Measurements from ENCODE around the gene FAM163B. TPM values are rescaled to one million over a fixed set of nuclear protein-coding genes. Genes with fewer than 3 reads are reported as not detected.
"Not testable (repeated sequence)": the region's sequence is repeated elsewhere in the genome, so short reads cannot be mapped to it uniquely, and the experiment has no call there.

FAM163B gene
- total RNA-seq, 2 donors from 2014 or later: not detected

DNA sequence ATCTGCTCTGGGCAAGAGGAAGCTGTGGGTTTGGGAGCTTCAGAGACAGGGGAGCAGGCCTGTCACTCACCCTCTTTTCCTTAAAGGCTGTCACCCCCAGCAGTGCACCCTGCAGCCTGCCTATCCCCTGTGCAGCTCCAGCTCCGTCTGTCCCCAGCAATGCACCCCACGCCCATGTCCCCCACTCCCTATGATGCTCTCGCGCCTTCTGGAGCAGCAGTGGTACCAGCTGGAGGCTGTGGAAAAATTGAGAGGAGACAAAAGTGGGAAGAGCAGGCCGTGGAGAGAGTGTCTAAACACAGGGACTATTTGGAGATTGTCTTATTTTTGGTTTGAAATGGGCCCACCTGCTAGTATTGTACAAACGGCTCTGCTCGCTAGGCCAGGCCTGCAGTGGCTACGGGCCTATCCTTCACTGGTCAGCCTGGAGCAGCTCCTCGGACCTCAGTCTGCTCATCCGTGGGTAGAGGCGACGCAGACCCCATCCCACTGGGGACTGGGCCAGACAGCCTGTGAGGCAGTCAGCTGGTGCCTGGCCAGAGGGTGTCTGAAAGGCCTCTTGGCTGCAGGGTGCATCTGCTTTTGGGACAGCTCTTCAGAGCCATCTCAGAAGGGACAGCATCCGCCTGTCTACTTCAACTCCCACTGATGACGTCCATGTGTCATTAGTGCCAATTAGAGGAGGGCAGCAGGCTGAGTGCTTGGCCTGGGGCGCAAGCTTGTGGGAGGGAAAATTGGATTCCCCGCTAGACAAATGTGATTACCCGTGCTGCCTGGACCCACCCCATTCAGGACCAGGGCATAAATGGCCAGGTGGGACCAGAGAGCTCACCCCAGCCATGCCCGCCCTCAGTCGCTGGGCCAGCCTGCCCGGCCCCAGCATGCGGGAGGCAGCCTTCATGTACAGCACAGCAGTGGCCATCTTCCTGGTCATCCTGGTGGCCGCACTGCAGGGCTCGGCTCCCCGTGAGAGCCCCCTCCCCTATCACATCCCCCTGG is 26.6 kb upstream of the FAM163B start, which contains the start of gene DBH:
DBH (plus strand) TSS at position 831 of the 999 bp plus-strand sequence; CDS start at position 840, 9 bp downstream.
- ATAC-seq (replicated peaks in 1 of 2): no peak
- Mint-ChIP-seq H3K36me3 (ENCODE audit: insufficient read depth in 2 of 2) (no peaks in the 10 kb centered on the region), H3K27ac (no peak within 1 kb of the TSS)

DNA sequence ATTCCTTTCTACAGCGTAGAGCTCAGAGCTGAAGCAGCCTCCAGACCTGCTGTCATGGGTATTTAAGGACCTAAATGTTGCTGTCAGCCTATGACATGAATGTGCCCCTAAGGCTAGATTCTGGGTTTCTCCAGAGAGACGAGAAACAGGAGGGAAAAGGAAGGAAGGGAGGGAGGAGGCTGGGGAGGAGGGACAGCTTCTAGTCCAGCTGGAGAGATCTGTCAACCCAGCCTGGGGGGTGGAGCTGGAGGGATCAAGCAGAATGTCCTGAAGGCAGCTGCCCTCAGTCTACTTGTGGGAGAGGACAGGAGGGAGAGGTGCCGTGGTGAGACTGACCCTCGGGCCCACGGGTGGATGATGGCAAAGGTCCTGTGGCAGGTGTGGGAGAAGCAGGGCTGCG is 25.9 kb upstream of the FAM163B start:
- H3K27ac Mint-ChIP-seq: no peak overlapping the region
- H3K27me3 Mint-ChIP-seq (ENCODE audit: low read depth): no peaks in the 10 kb centered on the region
- H3K9me3 Mint-ChIP-seq: no peaks in the 10 kb centered on the region
- no peaks in the 10 kb centered on the region for H3K36me3 Mint-ChIP-seq (ENCODE audit: insufficient read depth in 2 of 2)
- no peak overlapping the region for H3K4me3 Mint-ChIP-seq
- DNase-seq: no peak
- H3K4me1 Mint-ChIP-seq (ENCODE audit: low read depth): no peaks in the 10 kb centered on the region
- ATAC-seq (replicated peaks in 1 of 2): no peak

More for the DNA sequence above, 26.6 kb upstream of the FAM163B start, which contains the start of gene DBH:
- Mint-ChIP-seq H3K4me1 (ENCODE audit: low read depth) (no peaks in the 10 kb centered on the region), H3K9me3 (no peaks in the 10 kb centered on the region), H3K4me3 (no peak within 1 kb of the TSS), H3K27me3 (ENCODE audit: low read depth) (no peaks in the 10 kb centered on the region)
- no peak for DNase-seq

DNA sequence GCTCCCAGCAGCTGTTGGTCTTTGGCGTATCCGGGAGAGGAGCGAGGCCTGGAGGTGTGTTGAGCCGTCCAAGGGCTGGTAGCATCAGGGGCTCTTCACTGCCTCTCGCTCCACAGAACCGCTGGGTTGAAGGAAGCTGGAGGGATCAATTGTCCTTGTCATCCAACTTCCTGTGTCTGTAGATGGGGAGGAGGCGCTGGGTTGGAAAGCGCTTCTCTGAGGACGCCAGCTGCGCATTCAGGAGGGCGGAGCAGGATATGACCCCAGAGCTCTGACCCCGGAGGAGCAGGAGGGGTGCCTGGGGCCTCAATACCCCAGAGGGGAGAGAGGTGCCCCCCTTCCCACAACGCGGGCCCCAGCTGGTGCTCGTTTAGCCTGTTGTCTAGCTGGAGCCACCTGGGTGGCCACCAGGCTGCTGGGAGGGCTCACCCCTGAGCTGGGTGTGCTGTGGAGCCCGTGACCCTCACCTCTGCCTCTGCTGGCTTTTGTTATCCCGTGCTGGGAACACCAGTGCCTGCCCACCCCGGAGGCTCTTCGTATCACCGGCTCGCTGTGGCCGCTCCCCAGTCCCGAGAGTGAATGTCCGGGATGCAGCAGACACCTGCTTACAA is 25.0 kb upstream of the FAM163B start:
- Mint-ChIP-seq H3K36me3 (ENCODE audit: insufficient read depth in 2 of 2) (no peaks in the 10 kb centered on the region), H3K4me1 (ENCODE audit: low read depth) (no peaks in the 10 kb centered on the region), H3K27ac (no peak overlapping the region), H3K4me3 (no peak overlapping the region), H3K27me3 (ENCODE audit: low read depth) (no peaks in the 10 kb centered on the region), H3K9me3 (no peaks in the 10 kb centered on the region)
- DNase-seq: no peak
- no peak for ATAC-seq (replicated peaks in 1 of 2)

DNA sequence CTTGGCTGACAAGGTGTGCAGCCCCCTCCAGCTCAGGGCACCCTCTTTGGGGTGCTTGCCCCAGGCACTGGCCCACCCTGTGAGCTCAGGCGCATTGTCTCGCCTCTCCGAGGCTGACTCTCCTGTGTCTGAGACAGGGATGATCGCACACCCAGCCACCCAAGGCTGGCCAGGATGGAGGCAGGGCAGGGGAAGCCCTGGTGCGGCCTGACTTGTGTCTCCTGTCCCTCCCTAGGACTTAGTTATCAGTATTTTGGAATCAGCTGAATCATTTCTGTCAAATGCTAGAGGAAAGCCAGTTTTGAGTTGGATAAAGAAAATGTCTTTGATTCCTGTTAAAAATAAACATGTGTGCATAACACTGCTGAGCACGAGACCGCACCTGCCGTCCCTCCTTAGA is 24.5 kb upstream of the FAM163B start:
- Mint-ChIP-seq H3K9me3 (no peaks in the 10 kb centered on the region), H3K4me3 (no peak overlapping the region), H3K27ac (no peak overlapping the region), H3K27me3 (ENCODE audit: low read depth) (no peaks in the 10 kb centered on the region), H3K36me3 (ENCODE audit: insufficient read depth in 2 of 2) (no peaks in the 10 kb centered on the region), H3K4me1 (ENCODE audit: low read depth) (no peaks in the 10 kb centered on the region)
- ATAC-seq (replicated peaks in 1 of 2) (no peak), DNase-seq (no peak)

DNA sequence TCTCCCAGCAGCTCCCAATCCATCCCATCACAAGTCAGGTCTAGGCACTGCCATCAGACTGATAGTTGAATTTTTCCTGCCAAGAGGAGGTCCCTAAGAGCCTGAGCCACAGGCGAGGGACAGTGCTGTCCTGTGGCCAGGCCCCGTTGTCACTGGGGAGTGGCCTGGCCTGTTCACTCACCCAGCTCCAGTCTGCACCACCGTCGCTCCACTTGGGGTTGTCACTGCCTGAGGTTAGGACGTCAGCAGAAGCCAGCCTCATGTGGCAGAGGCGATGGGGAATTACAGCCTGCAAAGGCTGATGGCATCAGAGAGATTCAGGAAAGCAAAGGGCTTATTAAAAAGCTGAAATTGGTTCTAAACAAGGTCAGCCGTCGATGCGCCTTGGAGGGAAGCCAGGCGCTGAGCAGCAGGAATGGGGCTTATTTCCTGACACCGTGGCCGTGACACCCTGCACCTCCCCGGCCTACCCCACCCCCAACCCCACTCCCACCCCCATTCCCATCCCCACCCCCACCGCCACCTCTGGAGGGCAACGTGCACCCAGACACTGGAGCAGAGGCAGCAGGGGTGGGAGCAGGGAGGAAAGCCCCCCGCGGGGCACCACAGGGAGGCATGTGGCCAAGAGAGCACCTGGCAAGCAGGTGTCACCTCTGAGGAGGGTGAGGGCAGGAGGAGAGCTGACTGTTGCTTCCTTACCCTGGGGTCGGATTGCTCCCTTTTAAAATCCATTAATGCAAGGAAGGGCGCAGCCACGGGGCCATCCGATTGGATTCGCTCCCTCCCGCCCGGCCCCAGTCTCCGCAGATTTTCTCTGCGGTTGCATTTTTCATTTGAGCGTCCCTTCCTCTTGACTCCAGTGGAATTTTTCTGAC is 23.9 kb upstream of the FAM163B start:
- DNase-seq (no peak), ATAC-seq (replicated peaks in 1 of 2) (no peak)
- Mint-ChIP-seq H3K27me3 (ENCODE audit: low read depth) (no peaks in the 10 kb centered on the region), H3K27ac (no peak overlapping the region), H3K4me3 (no peak overlapping the region), H3K9me3 (no peaks in the 10 kb centered on the region), H3K4me1 (ENCODE audit: low read depth) (no peaks in the 10 kb centered on the region), H3K36me3 (ENCODE audit: insufficient read depth in 2 of 2) (no peaks in the 10 kb centered on the region)

DNA sequence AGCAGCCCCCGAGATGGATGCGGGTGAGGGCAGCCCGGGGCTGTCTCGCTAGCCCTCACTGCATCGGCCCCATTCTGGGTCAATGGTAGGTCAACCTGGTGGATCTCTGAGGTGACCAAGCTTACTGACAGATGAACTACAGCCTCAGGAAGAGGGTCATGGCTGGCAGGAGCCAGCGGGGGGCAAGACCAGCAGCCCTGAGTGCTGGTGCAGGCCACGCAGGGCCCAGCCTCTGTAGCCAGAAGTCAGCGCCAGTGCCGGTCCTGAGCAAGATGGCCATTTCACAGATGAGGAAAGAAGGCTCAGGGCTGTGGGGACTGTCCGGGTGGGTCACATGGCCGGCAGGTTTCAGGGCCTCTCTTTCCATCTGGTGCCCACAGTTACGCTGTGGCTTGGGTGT is 21.9 kb upstream of the FAM163B start:
- no peak overlapping the region for H3K4me3 Mint-ChIP-seq
- no peak for DNase-seq
- H3K9me3 Mint-ChIP-seq: peaks cover 7 to 9% of the 10 kb centered on the region in 2 donors
- no peak for ATAC-seq (replicated peaks in 1 of 2)
- H3K27ac Mint-ChIP-seq: no peak overlapping the region
- H3K27me3 Mint-ChIP-seq (ENCODE audit: low read depth): no peaks in the 10 kb centered on the region
- peaks cover 3 to 5% of the 10 kb centered on the region in 2 donors for H3K36me3 Mint-ChIP-seq (ENCODE audit: insufficient read depth in 2 of 2)
- no peaks in the 10 kb centered on the region for H3K4me1 Mint-ChIP-seq (ENCODE audit: low read depth)

DNA sequence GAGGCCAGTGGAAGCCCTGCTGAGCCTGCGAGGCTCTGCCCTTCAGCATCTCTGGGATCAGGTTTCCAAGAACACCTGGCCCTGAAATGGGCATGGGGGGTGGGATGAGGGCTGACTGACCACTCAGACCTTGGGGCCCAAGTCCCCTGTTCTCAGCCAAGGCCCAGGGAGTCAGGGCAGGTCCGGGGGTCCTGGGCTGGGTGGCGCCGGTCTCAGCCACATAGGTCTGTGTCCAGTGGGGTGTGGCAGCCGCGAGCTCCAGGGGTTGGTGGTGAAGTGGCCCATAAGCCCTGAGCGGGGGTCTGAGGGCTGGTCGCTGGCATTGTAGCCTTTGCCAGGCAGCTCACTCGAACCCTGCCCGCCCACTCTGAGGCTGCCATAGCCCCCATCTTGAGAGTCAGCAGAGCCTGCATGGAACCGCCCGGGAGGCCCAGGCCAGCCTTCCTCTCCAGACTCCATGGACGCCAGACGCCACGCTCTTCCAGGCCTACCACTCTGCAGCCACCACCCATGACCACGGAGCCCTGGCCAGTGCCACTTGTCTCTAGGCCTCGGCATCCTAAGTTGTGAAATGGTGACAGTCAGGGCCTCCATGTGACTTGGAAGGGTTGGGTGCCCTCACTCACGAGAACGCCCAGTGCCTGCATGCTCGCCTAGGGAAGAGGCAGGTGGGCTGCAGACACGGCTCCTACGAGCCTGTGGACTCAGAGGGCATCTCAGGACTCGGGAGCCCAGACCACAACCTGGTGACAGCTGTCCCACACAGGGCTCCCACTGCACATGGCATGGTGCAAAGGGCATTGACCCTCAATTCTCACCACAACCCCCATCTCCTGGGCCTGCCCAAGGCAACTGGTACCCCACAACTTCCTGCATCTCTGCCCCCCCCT is 20.3 kb upstream of the FAM163B start:
- no peaks in the 10 kb centered on the region for H3K27me3 Mint-ChIP-seq (ENCODE audit: low read depth)
- H3K4me1 Mint-ChIP-seq (ENCODE audit: low read depth): no peaks in the 10 kb centered on the region
- H3K27ac Mint-ChIP-seq: no peak overlapping the region
- no peak overlapping the region for H3K4me3 Mint-ChIP-seq
- no peak for ATAC-seq (replicated peaks in 1 of 2)
- peaks cover 9 to 10% of the 10 kb centered on the region in 2 donors for H3K9me3 Mint-ChIP-seq
- peaks cover 3 to 5% of the 10 kb centered on the region in 2 donors for H3K36me3 Mint-ChIP-seq (ENCODE audit: insufficient read depth in 2 of 2)
- DNase-seq: no peak

DNA sequence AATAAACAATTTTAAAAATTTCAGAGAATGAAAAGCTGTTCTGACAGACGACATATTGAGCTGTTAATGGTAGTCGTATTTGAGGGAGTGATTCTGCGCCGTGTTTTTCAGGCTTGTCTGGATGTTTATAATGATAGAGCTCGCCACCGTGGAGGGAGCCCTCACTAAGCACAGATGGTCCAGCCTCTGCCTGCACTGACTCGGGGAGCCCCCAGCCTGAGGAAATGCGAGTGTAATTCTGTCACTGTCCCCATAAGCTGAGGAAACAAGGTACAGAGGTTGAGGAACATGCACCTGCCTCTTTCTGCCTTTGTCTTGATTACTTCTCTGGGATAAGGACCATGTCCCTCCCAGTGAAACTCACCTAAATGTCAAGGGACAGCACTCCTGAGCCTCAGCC is 19.6 kb upstream of the FAM163B start:
- H3K27ac Mint-ChIP-seq: no peak overlapping the region

DNA sequence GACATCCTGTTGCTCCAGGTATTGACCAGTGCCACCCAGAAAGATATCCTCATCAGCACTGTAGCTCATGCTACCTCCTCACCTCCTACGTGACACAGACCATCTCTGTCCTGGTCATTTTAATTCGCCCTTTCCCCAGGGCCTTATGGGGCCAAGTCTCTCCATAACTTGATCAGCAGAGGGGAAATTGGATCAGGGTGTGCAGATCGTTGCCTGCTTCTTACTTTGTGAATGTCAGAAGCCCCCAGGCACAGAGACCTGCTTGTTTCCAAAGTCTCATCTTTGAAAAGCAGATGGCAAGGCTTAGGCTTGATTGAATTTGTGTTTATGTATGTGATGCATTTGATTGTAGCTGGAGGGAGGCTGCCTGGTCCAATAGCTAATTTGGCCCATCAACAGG is 18.2 kb upstream of the FAM163B start:
- Mint-ChIP-seq H3K36me3 (ENCODE audit: insufficient read depth in 2 of 2) (peaks cover 3 to 5% of the 10 kb centered on the region in 2 donors), H3K27me3 (ENCODE audit: low read depth) (no peaks in the 10 kb centered on the region), H3K4me1 (ENCODE audit: low read depth) (peaks cover 4% of the 10 kb centered on the region), H3K4me3 (no peak overlapping the region), H3K27ac (no peak overlapping the region), H3K9me3 (peaks cover 9 to 10% of the 10 kb centered on the region in 2 donors)
- ATAC-seq (replicated peaks in 1 of 2) (no peak), DNase-seq (no peak)

More for the DNA sequence above, 19.6 kb upstream of the FAM163B start:
- ATAC-seq (replicated peaks in 1 of 2): no peak
- no peak for DNase-seq
- Mint-ChIP-seq H3K4me1 (ENCODE audit: low read depth) (no peaks in the 10 kb centered on the region), H3K9me3 (peaks cover 9 to 10% of the 10 kb centered on the region in 2 donors), H3K27me3 (ENCODE audit: low read depth) (no peaks in the 10 kb centered on the region), H3K4me3 (no peak overlapping the region), H3K36me3 (ENCODE audit: insufficient read depth in 2 of 2) (peaks cover 3 to 5% of the 10 kb centered on the region in 2 donors)

DNA sequence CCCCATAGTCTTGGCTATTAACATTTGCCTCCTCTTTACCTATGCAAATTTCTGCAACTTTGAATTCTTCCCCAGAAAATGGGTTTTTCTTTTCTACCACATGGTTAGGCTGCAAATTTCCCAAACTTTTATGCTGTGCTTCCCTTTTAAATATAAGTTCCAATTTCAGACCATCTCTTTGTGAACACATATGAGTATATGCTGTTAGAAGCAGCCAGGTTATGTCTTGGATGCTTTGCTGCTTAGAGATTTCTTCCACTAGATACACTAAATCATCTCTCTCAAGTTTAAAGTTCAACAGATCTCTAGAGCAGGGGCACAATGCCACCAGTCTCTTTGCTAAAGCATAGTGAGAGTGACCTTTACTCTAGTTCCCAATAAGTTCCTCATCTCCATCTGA is 16.8 kb upstream of the FAM163B start:
- H3K27ac Mint-ChIP-seq; H3K36me3 Mint-ChIP-seq (ENCODE audit: insufficient read depth in 2 of 2); DNase-seq; ATAC-seq (replicated peaks in 1 of 2); H3K27me3 Mint-ChIP-seq (ENCODE audit: low read depth); H3K9me3 Mint-ChIP-seq; H3K4me3 Mint-ChIP-seq: not testable (repeated sequence)
- peaks cover 17% of the 10 kb centered on the region for H3K4me1 Mint-ChIP-seq (ENCODE audit: low read depth)

DNA sequence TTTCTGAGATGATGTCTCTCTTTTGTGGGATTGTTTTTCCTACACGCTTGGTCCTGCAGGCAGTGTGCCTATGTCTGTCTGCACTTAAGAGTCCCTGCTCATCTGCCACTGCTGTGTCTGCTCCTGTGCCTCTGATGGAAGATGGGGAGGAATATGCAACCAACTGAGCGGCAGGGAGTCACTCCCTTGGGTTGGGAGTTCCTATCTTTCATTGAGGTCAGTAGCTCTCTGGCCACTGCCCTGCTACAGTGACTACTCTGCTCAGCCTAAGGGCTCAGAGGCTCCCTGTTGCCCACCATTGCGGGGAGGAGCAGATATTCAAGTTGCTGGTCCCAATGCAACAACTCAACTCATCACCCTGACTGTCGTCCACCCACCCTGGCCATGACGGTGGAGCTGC is 13.4 kb upstream of the FAM163B start:
- Mint-ChIP-seq H3K9me3 (peaks cover 9 to 10% of the 10 kb centered on the region in 2 donors), H3K27ac (no peak overlapping the region), H3K36me3 (ENCODE audit: insufficient read depth in 2 of 2) (peaks cover 3 to 5% of the 10 kb centered on the region in 2 donors), H3K4me3 (no peak overlapping the region), H3K4me1 (ENCODE audit: low read depth) (peaks cover 33% of the 10 kb centered on the region), H3K27me3 (ENCODE audit: low read depth) (no peaks in the 10 kb centered on the region)
- DNase-seq (no peak), ATAC-seq (replicated peaks in 1 of 2) (no peak)

DNA sequence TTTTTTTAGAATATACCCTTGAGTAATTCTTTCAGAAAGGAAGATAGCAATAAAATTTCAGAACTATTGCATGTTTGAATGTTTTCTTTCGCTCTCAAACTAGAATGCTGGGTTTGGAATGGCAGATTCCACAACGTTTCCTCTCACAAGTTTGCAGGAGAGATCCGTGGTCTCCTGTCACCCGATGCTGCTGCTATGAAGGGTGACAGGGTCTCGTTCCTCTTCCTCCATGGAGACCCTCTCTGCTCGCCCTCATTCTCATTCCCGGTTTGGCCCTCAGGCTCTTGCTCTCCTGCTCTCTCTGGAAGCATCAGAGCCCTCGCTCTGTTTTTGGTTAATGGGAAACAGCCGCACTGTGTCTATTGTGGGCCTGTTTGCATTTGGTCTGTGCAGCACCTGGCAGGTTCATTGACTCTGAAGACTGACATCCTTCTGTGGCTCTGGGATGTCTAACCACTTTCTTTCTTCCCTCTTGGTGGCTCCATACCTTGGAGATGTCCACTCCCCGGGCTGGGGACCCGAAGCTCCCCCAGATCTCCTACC is 12.6 kb upstream of the FAM163B start:
- H3K4me1 Mint-ChIP-seq (ENCODE audit: low read depth): peaks cover 33% of the 10 kb centered on the region
- H3K27ac Mint-ChIP-seq: no peak overlapping the region
- peaks cover 3% of the 10 kb centered on the region in 2 donors for H3K36me3 Mint-ChIP-seq (ENCODE audit: insufficient read depth in 2 of 2)
- H3K4me3 Mint-ChIP-seq: no peak overlapping the region
- DNase-seq (no peak), ATAC-seq (replicated peaks in 1 of 2) (no peak)
- H3K9me3 Mint-ChIP-seq: peaks cover 6 to 9% of the 10 kb centered on the region in 2 donors
- no peaks in the 10 kb centered on the region for H3K27me3 Mint-ChIP-seq (ENCODE audit: low read depth)
